ENCODE data around the gene TRERF1.
"Not testable (repeated sequence)": the region's sequence is repeated elsewhere in the genome, so short reads cannot be mapped to it uniquely, and the experiment has no call there.

TRERF1 gene

DNA sequence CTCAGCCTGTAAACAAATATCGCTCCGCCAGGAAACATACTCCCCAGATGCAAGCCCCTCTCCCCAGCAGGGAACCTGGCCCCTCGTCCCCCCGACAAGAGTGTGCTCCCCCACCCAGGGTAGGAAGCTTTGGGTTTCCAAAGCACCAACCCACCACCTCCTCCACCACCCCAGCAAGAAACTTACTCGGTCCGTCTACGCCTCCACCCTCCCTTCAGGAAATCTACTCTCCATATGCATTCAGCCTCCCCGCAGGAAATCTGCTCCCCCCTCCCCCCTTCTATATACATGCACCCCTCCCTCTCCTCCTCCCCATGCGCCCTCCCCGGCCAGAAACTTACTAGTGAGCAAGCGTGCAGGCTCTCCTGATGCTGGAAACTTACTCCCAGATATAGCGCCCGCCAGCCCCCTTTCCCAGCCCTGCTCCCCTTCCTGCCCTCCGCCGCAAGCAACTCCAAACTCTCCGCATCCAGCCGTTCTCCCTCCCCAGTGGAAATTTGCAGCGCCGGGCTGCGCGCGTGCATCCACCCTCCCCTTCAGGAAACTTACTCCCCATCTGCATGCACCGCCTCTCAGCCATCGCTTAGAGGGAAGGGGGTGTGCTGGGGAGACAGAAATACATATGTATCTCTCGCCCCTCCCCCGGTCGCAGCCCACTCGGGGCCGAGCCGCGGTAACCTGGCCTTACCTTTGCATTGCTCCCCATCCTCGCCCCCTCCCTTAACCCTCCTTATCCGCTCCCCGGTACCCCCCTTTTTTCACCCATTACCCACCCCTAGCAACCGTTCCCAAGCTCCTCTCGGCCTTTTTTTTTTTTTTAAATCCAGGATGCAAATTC lies at the start of gene TRERF1:
Gene TRERF1, minus strand, starts transcription at position 594 of the 838 bp plus-strand sequence. CDS start 182,336 bp downstream, outside the sequence.
- peak; percentile 93 for DNase-seq

GRCh38 chr6:42498473-42499128 lies 46.9 kb upstream of the TRERF1 start:
- DNase-seq, result no peak

GRCh38 chr6:42493914-42494539 lies 42.3 kb upstream of the TRERF1 start:
- no peak for DNase-seq

- DNase-seq, result no peak
These were observed 36.4 kb upstream of the TRERF1 start for GRCh38 chr6:42488129-42488528.

GRCh38 chr6:42484261-42484660 lies 32.5 kb upstream of the TRERF1 start:
- no peak for DNase-seq

- DNase-seq, result no peak
These were observed 30.4 kb upstream of the TRERF1 start for GRCh38 chr6:42482174-42482573.

GRCh38 chr6:42471714-42472113 lies 20.0 kb upstream of the TRERF1 start:
- DNase-seq, result no peak

- no peak for DNase-seq
These were observed 19.4 kb upstream of the TRERF1 start for GRCh38 chr6:42471142-42471541.

GRCh38 chr6:42468273-42468672 lies 16.5 kb upstream of the TRERF1 start:
- DNase-seq, result no peak

DNA sequence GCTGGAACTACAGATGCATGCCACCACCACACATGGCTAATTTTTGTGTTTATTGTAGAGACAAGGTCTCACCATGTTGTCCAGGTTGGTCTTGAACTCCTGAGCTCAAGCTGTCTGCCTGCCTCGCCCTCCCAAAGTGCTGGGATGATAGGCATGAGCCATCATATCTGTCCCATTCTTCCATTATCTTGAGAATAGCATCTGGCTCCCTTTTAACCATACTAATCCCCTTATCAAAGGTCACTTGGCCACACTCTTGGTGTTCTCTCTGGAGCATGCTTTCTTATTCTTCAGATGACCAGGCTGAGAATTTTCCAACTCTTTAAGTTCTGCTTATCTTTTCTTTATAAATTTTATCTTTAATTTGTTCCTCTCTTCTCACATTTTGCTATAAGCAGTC lies 15.9 kb upstream of the TRERF1 start:
- DNase-seq, result no peak

- not testable (repeated sequence) for DNase-seq
These were observed 14.7 kb upstream of the TRERF1 start for GRCh38 chr6:42466470-42466869.

DNA sequence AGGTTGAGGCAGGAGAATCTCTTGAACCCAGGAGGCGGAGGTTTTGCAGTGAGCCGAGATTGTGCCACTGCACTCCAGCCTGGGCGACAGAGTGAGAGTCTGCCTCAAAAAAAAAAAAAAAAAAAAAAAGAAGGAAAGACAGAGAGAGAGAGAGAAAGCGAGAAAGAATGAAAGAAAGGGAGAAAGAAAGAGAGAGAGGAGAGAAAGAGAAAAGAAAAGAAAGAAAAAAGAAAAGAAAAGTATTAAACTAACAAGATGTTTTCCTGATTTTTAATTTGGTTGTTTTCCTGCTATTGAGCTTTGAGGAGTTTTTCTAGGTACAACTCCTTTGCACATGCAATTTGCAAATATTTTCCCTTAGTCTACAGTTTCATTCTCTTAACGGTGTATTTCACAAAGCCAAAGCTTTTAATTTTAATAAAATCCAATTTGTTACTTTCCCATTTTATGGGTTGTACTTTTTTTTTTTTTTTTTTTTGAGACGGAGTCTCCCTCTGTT lies 10.8 kb upstream of the TRERF1 start:
- DNase-seq, result no peak

DNA sequence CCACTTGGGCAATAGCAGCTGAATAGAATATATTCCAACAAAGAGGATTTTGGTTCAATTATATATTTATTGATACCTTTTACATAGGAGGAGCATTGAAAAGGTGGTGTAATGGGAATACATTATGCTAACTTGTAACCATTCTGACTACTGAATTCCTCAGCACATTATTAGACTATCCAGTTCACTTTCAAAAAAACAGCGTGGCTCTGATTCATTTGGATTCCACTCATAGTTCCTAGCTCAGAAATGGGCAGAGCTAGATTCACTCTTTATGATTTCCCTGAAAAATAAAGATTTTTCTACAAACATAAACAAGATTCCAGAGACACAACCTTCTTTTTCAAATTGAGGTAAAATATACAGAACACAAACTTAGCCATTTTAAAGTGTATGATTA lies 9.2 kb upstream of the TRERF1 start:
- no peak for DNase-seq

DNA sequence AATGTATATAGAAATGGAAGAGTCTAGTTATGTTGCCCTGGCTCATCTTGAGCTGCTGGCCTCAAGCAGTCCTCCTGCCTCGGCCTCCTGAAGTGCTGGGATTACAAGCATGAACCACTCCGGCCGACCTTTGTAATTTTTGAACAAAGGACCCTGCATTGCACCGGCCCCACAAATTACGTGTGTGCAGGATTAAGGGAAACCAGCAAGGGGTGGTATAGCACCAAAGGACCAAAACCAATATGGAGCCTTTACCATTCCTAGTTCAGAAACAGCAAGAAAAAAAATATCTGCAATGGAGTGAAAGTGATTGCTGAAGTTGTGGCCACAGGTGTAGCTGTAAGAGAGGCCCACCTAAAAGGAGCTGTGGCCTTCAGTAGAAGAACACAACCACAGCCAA lies 8.2 kb upstream of the TRERF1 start:
- DNase-seq, result no peak

DNA sequence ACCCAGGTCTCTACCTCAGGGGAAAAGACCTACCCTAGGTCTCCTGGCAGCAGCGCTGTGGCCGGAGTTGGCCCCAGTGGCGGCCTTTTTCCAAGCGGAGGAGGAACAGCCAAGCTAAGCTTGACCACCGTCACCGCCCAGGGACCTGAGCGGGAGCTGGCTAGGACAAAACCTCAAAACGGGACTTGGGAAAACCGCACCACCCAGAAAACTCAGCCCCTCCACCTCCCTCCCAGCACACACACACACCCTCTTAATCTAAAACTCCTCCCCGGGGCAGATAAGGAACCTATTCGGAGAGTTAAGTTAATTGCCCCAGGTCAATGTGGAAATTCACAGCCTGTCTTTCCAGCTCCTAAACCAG lies 2.7 kb upstream of the TRERF1 start:
- no peak for DNase-seq

DNA sequence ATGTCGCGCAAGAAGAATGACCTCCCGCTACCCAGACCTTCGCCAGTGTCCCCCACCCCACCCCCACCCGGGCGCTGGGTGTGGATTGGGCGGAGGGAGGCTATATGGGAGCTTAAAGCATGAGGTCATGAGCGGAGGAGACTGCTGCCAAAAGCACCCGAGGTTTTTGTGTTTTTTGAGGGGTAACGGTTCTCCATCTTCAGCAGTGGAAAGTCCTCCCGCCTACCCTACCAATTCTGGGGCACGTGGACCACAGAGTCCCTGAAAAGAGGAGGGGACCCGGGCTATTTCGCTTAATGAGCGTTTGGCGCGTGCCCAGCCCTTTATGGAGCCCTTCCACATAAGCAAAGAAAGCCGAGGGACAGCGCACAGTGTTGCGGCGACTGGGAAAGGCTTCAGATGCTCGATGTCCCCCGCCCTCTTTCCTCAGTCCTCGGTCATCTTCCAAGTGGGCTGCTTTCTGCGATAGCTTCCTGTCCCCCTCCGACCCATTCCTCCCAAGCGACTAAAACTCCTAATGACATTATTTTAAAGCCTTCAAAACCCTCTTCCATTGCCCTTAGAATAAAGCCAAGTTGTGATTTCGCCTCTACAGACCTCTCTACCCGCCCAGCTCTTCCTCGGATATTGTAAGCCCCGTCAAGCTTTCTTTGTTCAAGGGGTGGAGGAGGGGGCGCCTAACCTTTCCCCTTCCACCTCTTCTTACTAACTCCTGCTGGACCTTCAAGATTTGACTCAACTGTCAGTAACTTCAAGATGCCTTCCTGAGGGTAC lies 2.1 kb upstream of the TRERF1 start:
- DNase-seq, result no peak

GRCh38 chr6:42453031-42453653 lies 1.4 kb upstream of the TRERF1 start:
- peak; percentile 91 for DNase-seq

GRCh38 chr6:42452171-42453030 lies 675 bp upstream of the TRERF1 start:
- DNase-seq, result no peak

DNA sequence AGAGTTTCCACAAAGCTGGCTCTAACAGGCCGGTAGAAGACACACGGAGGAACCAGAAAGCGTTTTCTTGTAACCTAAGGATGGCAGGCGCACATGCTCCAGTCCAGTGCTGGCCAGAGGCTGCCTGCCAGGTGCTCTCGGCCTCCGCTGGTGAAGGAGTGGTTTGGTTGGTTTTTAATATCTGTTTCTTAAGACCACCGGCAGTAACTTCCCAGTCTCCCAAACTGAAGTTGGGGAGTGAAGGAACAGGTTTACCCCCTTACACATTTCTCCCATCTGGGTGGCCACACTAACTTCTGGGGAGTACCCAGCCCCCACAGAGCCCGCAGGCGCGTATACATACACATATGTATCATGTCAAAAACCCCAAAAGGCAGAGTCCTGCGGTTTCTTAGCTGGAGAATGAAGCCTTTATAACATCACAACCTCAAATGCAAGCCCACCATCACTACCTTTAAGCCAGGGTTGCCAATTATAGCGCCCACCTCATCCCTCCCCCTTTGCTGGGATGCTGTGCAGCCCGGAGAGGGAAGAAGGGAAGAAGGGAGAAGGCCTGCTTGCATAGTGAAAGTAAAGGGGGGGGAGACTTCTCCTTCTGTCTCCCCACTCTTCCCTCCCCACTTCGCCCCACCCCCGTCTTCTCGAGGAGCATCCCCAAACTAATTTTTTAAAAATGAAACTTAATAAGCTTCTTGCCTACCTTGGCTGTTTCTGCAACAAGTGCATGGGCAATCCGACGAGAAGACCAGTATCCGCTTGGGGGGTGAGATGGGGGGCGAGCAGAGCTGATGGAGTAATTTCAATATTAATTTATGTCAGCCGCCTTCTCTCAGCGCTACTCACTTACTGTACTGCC lies 1.0 kb downstream of the TRERF1 start:
- no peak for DNase-seq

DNA sequence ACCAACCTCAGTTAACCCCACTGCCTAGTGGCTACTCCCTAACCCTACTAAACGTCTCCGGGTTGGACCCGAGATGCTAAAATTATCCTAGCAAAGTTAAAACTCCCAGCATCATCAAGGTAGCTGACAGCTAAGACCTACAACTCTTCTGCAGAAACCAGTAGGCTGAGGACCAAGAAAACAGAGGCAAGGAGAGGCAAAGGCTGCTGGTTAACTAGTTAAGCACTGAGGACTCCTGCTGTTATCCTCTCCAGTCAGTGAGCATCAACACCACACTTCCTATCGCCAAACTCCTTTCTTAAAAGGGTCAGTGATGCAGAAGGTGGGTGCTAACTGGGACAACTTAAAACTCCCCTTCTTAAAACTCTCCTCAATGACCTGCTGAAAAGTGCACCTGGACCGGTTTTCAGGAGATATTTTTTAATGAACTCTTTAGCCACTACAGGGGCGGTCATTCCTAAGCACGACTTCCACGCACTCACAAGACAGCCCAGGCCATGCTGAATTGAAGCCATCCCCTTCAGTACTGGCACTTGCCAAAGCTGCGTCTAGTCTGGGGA lies 1.7 kb downstream of the TRERF1 start:
- no peak for DNase-seq

Data from NCI-H2171 treated with DMSO at 0.1 percent for 48 hours (cell line).